A673 (cell line): ENCODE results near the gene COL5A2.

Experiments used
- EZH2 ChIP-seq: fragments of 200-600 bp; sonication (generic); IDR thresholded peaks from 2 replicates; pipeline ENCODE4 v1.6.1; 2017; ENCODE audit warnings: borderline replicate concordance, low read depth, mild to moderate bottlenecking, mixed read lengths, antibody characterized with exemption, low read length; ENCODE audit not compliant: poor library complexity, severe bottlenecking
- TF ChIP-seq, protein P1 (sequence below): fragments of 300-800, 200-600 bp; sonication (generic); conservative IDR thresholded peaks from 2 replicates; pipeline ENCODE4 v1.5.1; 2017; ENCODE audit warnings: low read depth, mild to moderate bottlenecking, antibody characterized with exemption, low read length, moderate library complexity, mixed read lengths

DNA sequence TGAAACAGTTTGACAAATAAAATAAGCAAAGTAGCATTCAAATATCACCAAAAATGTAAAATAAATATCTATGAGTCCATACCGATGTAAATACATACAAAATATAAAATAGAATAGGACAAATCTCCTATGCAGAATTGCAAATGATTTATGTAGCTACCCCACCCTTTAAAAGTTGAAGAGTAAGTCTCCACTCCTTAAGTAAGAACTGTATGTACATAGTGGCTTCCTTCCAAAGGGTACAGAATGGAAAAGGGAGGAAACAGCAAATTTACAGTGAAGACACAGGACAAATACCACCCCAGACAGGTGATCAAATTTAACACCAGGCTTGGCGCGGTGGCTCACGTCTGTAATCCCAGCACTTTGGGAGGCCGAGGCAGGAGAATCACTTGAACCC, 40.8 kb downstream of the COL5A2 start:
- TF ChIP-seq, protein P1, sequence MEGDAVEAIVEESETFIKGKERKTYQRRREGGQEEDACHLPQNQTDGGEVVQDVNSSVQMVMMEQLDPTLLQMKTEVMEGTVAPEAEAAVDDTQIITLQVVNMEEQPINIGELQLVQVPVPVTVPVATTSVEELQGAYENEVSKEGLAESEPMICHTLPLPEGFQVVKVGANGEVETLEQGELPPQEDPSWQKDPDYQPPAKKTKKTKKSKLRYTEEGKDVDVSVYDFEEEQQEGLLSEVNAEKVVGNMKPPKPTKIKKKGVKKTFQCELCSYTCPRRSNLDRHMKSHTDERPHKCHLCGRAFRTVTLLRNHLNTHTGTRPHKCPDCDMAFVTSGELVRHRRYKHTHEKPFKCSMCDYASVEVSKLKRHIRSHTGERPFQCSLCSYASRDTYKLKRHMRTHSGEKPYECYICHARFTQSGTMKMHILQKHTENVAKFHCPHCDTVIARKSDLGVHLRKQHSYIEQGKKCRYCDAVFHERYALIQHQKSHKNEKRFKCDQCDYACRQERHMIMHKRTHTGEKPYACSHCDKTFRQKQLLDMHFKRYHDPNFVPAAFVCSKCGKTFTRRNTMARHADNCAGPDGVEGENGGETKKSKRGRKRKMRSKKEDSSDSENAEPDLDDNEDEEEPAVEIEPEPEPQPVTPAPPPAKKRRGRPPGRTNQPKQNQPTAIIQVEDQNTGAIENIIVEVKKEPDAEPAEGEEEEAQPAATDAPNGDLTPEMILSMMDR: no peak
- TF ChIP-seq EZH2: no peak
